Measurements from ENCODE around the gene MANBA. TPM values are rescaled to one million over a fixed set of nuclear protein-coding genes. Genes with fewer than 3 reads are reported as not detected.

The MANBA gene
- total RNA-seq, result 10 to 100 TPM; 16.3 to 21.8 TPM

- TF ChIP-seq, protein P1, sequence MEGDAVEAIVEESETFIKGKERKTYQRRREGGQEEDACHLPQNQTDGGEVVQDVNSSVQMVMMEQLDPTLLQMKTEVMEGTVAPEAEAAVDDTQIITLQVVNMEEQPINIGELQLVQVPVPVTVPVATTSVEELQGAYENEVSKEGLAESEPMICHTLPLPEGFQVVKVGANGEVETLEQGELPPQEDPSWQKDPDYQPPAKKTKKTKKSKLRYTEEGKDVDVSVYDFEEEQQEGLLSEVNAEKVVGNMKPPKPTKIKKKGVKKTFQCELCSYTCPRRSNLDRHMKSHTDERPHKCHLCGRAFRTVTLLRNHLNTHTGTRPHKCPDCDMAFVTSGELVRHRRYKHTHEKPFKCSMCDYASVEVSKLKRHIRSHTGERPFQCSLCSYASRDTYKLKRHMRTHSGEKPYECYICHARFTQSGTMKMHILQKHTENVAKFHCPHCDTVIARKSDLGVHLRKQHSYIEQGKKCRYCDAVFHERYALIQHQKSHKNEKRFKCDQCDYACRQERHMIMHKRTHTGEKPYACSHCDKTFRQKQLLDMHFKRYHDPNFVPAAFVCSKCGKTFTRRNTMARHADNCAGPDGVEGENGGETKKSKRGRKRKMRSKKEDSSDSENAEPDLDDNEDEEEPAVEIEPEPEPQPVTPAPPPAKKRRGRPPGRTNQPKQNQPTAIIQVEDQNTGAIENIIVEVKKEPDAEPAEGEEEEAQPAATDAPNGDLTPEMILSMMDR (IDR thresholded peaks at IDR 0.05), result no peak
- peak within 1 kb of the TSS; percentile 82 for H3K27ac ChIP-seq
- peak within 1 kb of the TSS; percentile 80 for H3K4me3 ChIP-seq
- no peaks in the 10 kb centered on the region for H3K9me3 ChIP-seq
- peak; percentile 92 for DNase-seq
- H3K36me3 ChIP-seq, result no peaks in the 10 kb centered on the region
- H3K4me1 ChIP-seq, result no peaks in the 10 kb centered on the region
- no peaks in the 10 kb centered on the region for H3K27me3 ChIP-seq
- intact Hi-C loops (cut with DNase I), result no loop called here
- peak within 1 kb of the TSS; percentile 69 to 80 for H3K9ac ChIP-seq (ENCODE audit: low read depth in 2 of 2, low read length in 2 of 2)
These were observed at the start of gene MANBA for GRCh38 chr4:102760645-102761295. Gene MANBA, minus strand, starts transcription at chr4:102760968. Its CDS starts 74 bp downstream, at chr4:102760894.

GRCh38 chr4:102809691-102810090 lies 48.9 kb upstream of the MANBA start:
- H3K27me3 ChIP-seq, result no peaks in the 10 kb centered on the region
- H3K4me1 ChIP-seq, result no peaks in the 10 kb centered on the region
- intact Hi-C loops (cut with DNase I), result no loop called here
- peaks cover 8% of the 10 kb centered on the region for H3K36me3 ChIP-seq
- H3K4me3 ChIP-seq, result no peak overlapping the region
- H3K9me3 ChIP-seq, result no peaks in the 10 kb centered on the region
- DNase-seq, result no peak
- no peak overlapping the region for H3K9ac ChIP-seq (ENCODE audit: low read depth in 2 of 2, low read length in 2 of 2)
- TF ChIP-seq, protein P1 (IDR thresholded peaks at IDR 0.05), result no peak
- no peak overlapping the region for H3K27ac ChIP-seq

GRCh38 chr4:102809190-102809589 lies 48.4 kb upstream of the MANBA start:
- no peaks in the 10 kb centered on the region for H3K9me3 ChIP-seq
- DNase-seq, result no peak
- peaks cover 8% of the 10 kb centered on the region for H3K36me3 ChIP-seq
- H3K4me3 ChIP-seq, result no peak overlapping the region
- intact Hi-C loops (cut with DNase I), result no loop called here
- no peak overlapping the region for H3K27ac ChIP-seq
- TF ChIP-seq, protein P1 (IDR thresholded peaks at IDR 0.05), result no peak
- H3K27me3 ChIP-seq, result no peaks in the 10 kb centered on the region
- no peak overlapping the region for H3K9ac ChIP-seq (ENCODE audit: low read depth in 2 of 2, low read length in 2 of 2)
- no peaks in the 10 kb centered on the region for H3K4me1 ChIP-seq

DNA sequence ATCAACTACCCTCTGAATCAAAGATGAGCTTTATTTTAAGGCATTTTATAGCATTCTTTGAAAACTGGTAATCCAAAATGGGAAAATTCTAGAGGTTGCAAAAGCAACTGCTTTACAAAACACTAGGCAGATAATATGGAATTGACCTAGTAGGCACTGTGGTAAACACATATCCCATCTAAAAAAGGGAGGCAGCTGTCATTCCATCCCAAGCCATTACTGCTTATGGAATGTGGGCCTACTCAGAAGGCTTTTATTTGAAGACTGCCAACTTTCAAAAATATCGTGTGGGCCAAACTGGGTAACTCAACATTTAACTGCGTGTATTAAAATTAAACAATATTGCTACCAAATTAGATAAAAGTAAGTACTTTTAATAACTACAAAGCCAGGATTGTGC lies 47.2 kb upstream of the MANBA start:
- TF ChIP-seq, protein P1 (IDR thresholded peaks at IDR 0.05), result no peak
- no peak for DNase-seq
- Histone ChIP-seq H3K4me3 (no peak overlapping the region), H3K27ac (no peak overlapping the region), H3K27me3 (no peaks in the 10 kb centered on the region), H3K36me3 (peaks cover 8% of the 10 kb centered on the region), H3K4me1 (no peaks in the 10 kb centered on the region), H3K9ac (ENCODE audit: low read depth in 2 of 2, low read length in 2 of 2) (no peak overlapping the region), H3K9me3 (no peaks in the 10 kb centered on the region)
- intact Hi-C loops (cut with DNase I), result no loop called here

GRCh38 chr4:102807345-102807744 lies 46.6 kb upstream of the MANBA start:
- TF ChIP-seq, protein P1 (IDR thresholded peaks at IDR 0.05), result no peak
- intact Hi-C loops (cut with DNase I), result no loop called here
- Histone ChIP-seq H3K27ac (no peak overlapping the region), H3K27me3 (no peaks in the 10 kb centered on the region), H3K4me3 (no peak overlapping the region), H3K9ac (ENCODE audit: low read depth in 2 of 2, low read length in 2 of 2) (no peak overlapping the region), H3K36me3 (peaks cover 8% of the 10 kb centered on the region), H3K4me1 (no peaks in the 10 kb centered on the region), H3K9me3 (no peaks in the 10 kb centered on the region)
- DNase-seq, result no peak

Measured in colonic mucosa (tissue), 4 donors.